Caco-2 (cell line): Measurements from ENCODE around the gene SDSL. TPM values are rescaled to one million over a fixed set of nuclear protein-coding genes. Genes with fewer than 3 reads are reported as not detected.

Experiments
- BruUV-seq: library from RNA; stranded (reverse); fragments of 400-500 nt; replicated peaks from 2 replicates; lab custom pipeline; 2021; lab: Mats Ljungman, UMichigan
- CTCF ChIA-PET: fragments of 300-600 bp; sonication (Branson Sonifier 250); formaldehyde crosslinking; loops from one replicate; lab custom pipeline; 2022; ENCODE audit warnings: antibody characterized with exemption; lab: Charles Lee
- POLR2A ChIA-PET: fragments of 300-600 bp; sonication (Branson Sonifier 250); formaldehyde crosslinking; loops from one replicate; lab custom pipeline; 2022; ENCODE audit warnings: antibody characterized with exemption; lab: Charles Lee
- DNase-seq, 2 experiments: peaks; one replicate each; pipeline versions ENCODE4 v3.0.0 to v3.0.0-alpha.2; 2020 to 2022
- H3K27me3 ChIP-seq: replicated peaks from 2 replicates; pipeline ENCODE4 v1.6.0; 2011; ENCODE audit warnings: low read length; ENCODE audit not compliant: control insufficient read depth, insufficient read depth
- H3K36me3 ChIP-seq: 2 replicates; pipeline ENCODE4 v1.5.1; 2011; ENCODE audit warnings: low read length; ENCODE audit not compliant: control insufficient read depth, insufficient read depth
- H3K4me1 ChIP-seq: fragments of 250-450 bp; sonication (Bioruptor Pico); 2 replicates; pipeline ENCODE4 v1.5.1; 2020; ENCODE audit warnings: mild to moderate bottlenecking
- H3K4me3 ChIP-seq: 2 replicates; pipeline ENCODE4 v1.5.1; 2011; ENCODE audit warnings: low read depth, mild to moderate bottlenecking, control low read depth, low read length
- H3K9me3 ChIP-seq: fragments of 250-450 bp; sonication (Bioruptor Pico); 2 replicates; pipeline ENCODE4 v1.5.1; 2020; ENCODE audit warnings: mild to moderate bottlenecking, moderate library complexity
- H3K27ac Mint-ChIP-seq: one replicate; pipeline ENCODE4 v1.8.0; 2022; ENCODE audit warnings: mixed read lengths; ENCODE audit not compliant: unreplicated experiment
- H3K27me3 Mint-ChIP-seq: one replicate; pipeline ENCODE4 v1.8.0; 2022; ENCODE audit warnings: mixed read lengths; ENCODE audit not compliant: insufficient read depth, unreplicated experiment
- H3K36me3 Mint-ChIP-seq: one replicate; pipeline ENCODE4 v1.8.0; 2022; ENCODE audit warnings: mild to moderate bottlenecking, mixed read lengths; ENCODE audit not compliant: insufficient read depth, unreplicated experiment
- H3K4me1 Mint-ChIP-seq: one replicate; pipeline ENCODE4 v1.8.0; 2022; ENCODE audit warnings: low read depth, mixed read lengths; ENCODE audit not compliant: unreplicated experiment
- H3K4me3 Mint-ChIP-seq: one replicate; pipeline ENCODE4 v1.8.0; 2022; ENCODE audit warnings: mild to moderate bottlenecking, moderate library complexity, mixed read lengths; ENCODE audit not compliant: unreplicated experiment
- H3K9me3 Mint-ChIP-seq: one replicate; pipeline ENCODE4 v1.8.0; 2022; ENCODE audit warnings: mixed read lengths; ENCODE audit not compliant: unreplicated experiment
- intact Hi-C: fragments of 100-400 bp; cut with micrococcal nuclease; formaldehyde crosslinking; loops from one replicate; pipeline ENCODE4 v1.10.0; 2022; ENCODE audit not compliant: unreplicated experiment
- total RNA-seq: library from RNA; stranded (reverse); gene quantifications from 2 replicates; pipeline ENCODE4 v1.2.3, GENCODE V29; 2022
- TF ChIP-seq, protein P1 (sequence below), 2 experiments: fragments of 200-600 bp in 1 of 2; IDR thresholded peaks; 1 replicate in 1 of 2; 2 replicates in 1 of 2; pipeline versions ENCODE4 v1.5.1 to v1.8.0; 2011 to 2022; ENCODE audit warnings: antibody characterized with exemption in 1 of 2, control low read depth in 1 of 2, inconsistent platforms in 1 of 2, low read depth in 1 of 2, low read length in 1 of 2, mild to moderate bottlenecking in 1 of 2, moderate library complexity in 1 of 2; ENCODE audit not compliant: insufficient read depth in 1 of 2, severe bottlenecking in 1 of 2, unreplicated experiment in 1 of 2

Gene SDSL
- total RNA-seq, 1 experiment from 2014 or later = 4.5 TPM

DNA sequence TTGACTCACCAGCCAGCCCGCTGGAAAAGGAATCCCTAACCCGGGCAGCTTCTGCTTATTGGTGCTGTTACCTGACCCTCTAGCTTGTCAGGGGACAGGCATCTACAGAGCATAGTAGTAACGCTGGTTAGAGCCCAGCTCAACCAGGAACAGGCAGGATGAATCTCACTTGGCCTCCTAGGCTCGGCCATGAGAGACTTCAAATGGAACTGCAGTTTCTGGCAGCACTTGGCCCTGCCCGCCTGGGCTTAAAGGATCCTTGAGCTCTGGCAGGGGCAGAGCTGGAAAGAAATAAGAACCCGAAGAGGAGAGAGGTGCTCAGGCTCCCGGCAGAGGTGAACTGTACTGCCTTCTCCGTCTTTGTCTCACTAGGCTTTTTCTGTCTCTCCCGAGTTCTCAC is 51.8 kb downstream of the SDSL start:
- Histone ChIP-seq H3K4me1 (no peaks in the 10 kb centered on the region), H3K36me3 (no peaks in the 10 kb centered on the region), H3K9me3 (no peaks in the 10 kb centered on the region), H3K4me3 (no peak overlapping the region), H3K27me3 (peaks cover 4% of the 10 kb centered on the region)
- ChIA-PET POLR2A (no interaction called here), CTCF (interaction anchor here (0.5 kb wide), 1 partner anchor 77 kb away, joined by 3 read pairs; no protein-coding TSS in a partner anchor)
- Mint-ChIP-seq H3K36me3 (no peaks in the 10 kb centered on the region), H3K9me3 (no peaks in the 10 kb centered on the region), H3K27ac (no peak overlapping the region), H3K27me3 (peaks cover 30% of the 10 kb centered on the region), H3K4me3 (no peak overlapping the region), H3K4me1 (no peaks in the 10 kb centered on the region)
- BruUV-seq = no TSS peak
- DNase-seq = no peak
- TF ChIP-seq, protein P1, sequence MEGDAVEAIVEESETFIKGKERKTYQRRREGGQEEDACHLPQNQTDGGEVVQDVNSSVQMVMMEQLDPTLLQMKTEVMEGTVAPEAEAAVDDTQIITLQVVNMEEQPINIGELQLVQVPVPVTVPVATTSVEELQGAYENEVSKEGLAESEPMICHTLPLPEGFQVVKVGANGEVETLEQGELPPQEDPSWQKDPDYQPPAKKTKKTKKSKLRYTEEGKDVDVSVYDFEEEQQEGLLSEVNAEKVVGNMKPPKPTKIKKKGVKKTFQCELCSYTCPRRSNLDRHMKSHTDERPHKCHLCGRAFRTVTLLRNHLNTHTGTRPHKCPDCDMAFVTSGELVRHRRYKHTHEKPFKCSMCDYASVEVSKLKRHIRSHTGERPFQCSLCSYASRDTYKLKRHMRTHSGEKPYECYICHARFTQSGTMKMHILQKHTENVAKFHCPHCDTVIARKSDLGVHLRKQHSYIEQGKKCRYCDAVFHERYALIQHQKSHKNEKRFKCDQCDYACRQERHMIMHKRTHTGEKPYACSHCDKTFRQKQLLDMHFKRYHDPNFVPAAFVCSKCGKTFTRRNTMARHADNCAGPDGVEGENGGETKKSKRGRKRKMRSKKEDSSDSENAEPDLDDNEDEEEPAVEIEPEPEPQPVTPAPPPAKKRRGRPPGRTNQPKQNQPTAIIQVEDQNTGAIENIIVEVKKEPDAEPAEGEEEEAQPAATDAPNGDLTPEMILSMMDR (IDR thresholded peaks at IDR 0.05; ENCODE audit: insufficient read depth in 1 of 2, low read depth in 1 of 2, low read length in 1 of 2, severe bottlenecking in 1 of 2, unreplicated experiment in 1 of 2) = no peak
- intact Hi-C loops = no loop called here

DNA sequence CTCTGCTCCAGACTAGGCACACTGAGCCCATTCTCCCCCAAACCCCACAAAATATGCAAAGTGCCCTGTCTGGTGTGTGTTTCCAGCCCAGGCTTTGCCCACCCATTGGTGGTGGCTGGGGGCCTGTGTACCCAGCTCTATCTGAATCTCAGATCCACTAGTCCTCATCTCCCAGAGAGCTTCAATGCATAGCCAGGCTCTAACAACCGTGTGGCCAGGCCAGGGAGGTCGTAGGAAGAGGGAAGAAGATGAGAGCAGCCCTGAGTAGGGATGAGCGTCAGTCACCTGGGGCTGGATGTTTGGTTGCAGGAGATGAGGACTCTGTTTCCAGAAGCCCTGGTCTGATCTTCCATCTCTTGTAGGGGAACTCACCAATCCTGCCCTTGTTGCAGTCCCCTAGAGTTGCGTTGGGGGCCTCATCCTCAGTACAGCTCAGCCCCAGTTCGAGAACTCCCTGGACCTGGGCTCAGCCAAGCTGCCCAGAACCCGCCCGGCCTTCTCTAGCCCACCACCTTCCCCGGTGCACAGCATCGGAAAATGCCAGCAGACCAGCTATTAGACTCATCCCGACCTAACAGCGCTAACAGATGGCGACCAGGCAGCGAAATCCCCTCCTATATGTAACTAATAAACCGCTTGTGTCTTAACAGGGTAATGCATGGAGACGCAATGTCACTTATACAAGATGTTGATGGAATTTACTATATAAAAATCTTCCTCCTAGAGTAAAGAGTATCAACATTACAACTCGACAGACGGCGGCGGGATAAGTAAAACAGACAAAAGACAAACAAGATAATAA is 52.7 kb downstream of the SDSL start:
- intact Hi-C loops = no loop called here
- BruUV-seq = no TSS peak
- H3K9me3 Mint-ChIP-seq = no peaks in the 10 kb centered on the region
- no peak overlapping the region for H3K27ac Mint-ChIP-seq
- TF ChIP-seq, protein P1 (IDR thresholded peaks at IDR 0.05; ENCODE audit: insufficient read depth in 1 of 2, low read depth in 1 of 2, low read length in 1 of 2, severe bottlenecking in 1 of 2, unreplicated experiment in 1 of 2) = no peak
- Histone ChIP-seq H3K36me3 (no peaks in the 10 kb centered on the region), H3K27me3 (peaks cover 4% of the 10 kb centered on the region), H3K4me3 (no peak overlapping the region), H3K4me1 (no peaks in the 10 kb centered on the region), H3K9me3 (peaks cover 3% of the 10 kb centered on the region; the same call in 1 of the 2 replicates)
- POLR2A ChIA-PET = no interaction called here
- H3K4me1 Mint-ChIP-seq = no peaks in the 10 kb centered on the region
- CTCF ChIA-PET = no interaction called here
- peaks cover 36% of the 10 kb centered on the region for H3K27me3 Mint-ChIP-seq
- no peak overlapping the region for H3K4me3 Mint-ChIP-seq
- DNase-seq = no peak
- no peaks in the 10 kb centered on the region for H3K36me3 Mint-ChIP-seq

DNA sequence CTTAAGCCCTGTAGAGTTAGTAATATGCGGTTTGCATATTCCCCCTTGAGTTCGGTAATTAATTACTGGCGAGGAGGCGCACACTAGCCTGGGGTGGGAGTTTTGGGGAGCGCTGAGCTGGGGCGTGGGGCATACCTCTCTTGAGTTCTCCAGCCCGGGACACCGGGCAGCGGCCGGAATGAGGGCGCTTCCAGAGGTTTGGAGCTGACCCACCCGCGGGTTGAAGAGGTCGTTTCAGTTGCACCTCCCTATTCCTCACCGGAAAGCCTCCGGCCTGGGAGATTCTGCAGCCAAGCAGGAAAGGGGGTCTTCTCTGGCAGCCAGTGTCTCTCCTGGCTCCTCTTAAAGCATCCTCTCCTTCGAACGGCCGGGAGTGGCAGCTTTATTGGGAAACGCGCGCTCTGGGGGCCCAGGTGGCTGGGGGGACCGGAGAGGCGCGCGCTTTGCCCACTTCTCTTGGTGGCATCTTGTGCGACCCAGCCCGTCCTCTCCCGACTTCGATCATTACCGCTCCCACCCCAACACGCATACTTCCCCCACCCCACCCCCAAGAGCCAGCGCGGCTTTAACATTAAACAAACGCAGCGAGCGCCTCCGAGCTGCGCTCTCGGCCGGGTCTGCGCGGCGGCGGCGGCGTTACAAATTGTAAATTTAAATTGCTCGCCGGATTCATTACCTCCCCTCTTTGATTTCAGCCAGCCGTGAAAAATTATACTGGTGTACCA is 53.4 kb downstream of the SDSL start:
- Mint-ChIP-seq H3K36me3 (no peaks in the 10 kb centered on the region), H3K27me3 (peaks cover 44% of the 10 kb centered on the region), H3K27ac (no peak overlapping the region), H3K9me3 (no peaks in the 10 kb centered on the region), H3K4me1 (no peaks in the 10 kb centered on the region), H3K4me3 (no peak overlapping the region)
- BruUV-seq = no TSS peak
- no peak overlapping the region for H3K4me3 ChIP-seq
- H3K27me3 ChIP-seq = peaks cover 4% of the 10 kb centered on the region
- ChIA-PET CTCF (interaction anchor here (0.7 kb wide), 1 partner anchor 17 kb away, joined by 7 read pairs; no protein-coding TSS in a partner anchor), POLR2A (no interaction called here)
- no peaks in the 10 kb centered on the region for H3K4me1 ChIP-seq
- no peaks in the 10 kb centered on the region for H3K36me3 ChIP-seq
- intact Hi-C loops = no loop called here
- peaks cover 4% of the 10 kb centered on the region; the same call in 1 of the 2 replicates for H3K9me3 ChIP-seq
- DNase-seq = no peak
- TF ChIP-seq, protein P1 (IDR thresholded peaks at IDR 0.05; ENCODE audit: insufficient read depth in 1 of 2, low read depth in 1 of 2, low read length in 1 of 2, severe bottlenecking in 1 of 2, unreplicated experiment in 1 of 2) = no peak
